Endodermal cell (in vitro differentiated cells): Measurements from ENCODE around the gene PRDX1. TPM values are rescaled to one million over a fixed set of nuclear protein-coding genes. Genes with fewer than 3 reads are reported as not detected.

ENCODE experiments used
- DNase-seq: peaks from one replicate; pipeline ENCODE4 v3.0.0-alpha.2; 2017
- H3K27ac ChIP-seq: 2 replicates; pipeline ENCODE4 v1.5.1; 2013; ENCODE audit warnings: mild to moderate bottlenecking, low read depth, low read length, moderate library complexity
- H3K27me3 ChIP-seq: 2 replicates; pipeline ENCODE4 v1.6.1; 2013; ENCODE audit warnings: mild to moderate bottlenecking, low read length, moderate library complexity; ENCODE audit not compliant: insufficient read depth, control insufficient read depth, poor library complexity, severe bottlenecking
- H3K36me3 ChIP-seq: 2 replicates; pipeline ENCODE4 v1.7.0; 2013; ENCODE audit warnings: mild to moderate bottlenecking, low read length, moderate library complexity; ENCODE audit not compliant: control insufficient read depth, insufficient read depth
- H3K4me1 ChIP-seq: one replicate; pipeline ENCODE4 v1.7.0; 2013; ENCODE audit warnings: low read length; ENCODE audit not compliant: control insufficient read depth, insufficient read depth
- H3K4me3 ChIP-seq: 2 replicates; pipeline ENCODE4 v1.5.1; 2013; ENCODE audit warnings: mild to moderate bottlenecking, low read length, moderate library complexity
- H3K9ac ChIP-seq: 2 replicates; pipeline ENCODE4 v1.6.1; 2013; ENCODE audit warnings: mild to moderate bottlenecking, low read length, moderate library complexity; ENCODE audit not compliant: poor library complexity, severe bottlenecking; ENCODE audit errors: extremely low read depth
- H3K9me3 ChIP-seq: 2 replicates; pipeline ENCODE4 v1.6.1; 2013; ENCODE audit warnings: mild to moderate bottlenecking, low read length, moderate library complexity; ENCODE audit not compliant: control insufficient read depth
- H3K27ac Mint-ChIP-seq: 2 replicates; pipeline ENCODE4 v1.8.0; 2020; ENCODE audit warnings: mixed read lengths
- H3K27me3 Mint-ChIP-seq: 2 replicates; pipeline ENCODE4 v1.8.0; 2021; ENCODE audit warnings: mild to moderate bottlenecking, mixed read lengths; ENCODE audit not compliant: insufficient read depth
- H3K36me3 Mint-ChIP-seq: 2 replicates; pipeline ENCODE4 v1.8.0; 2020; ENCODE audit warnings: low read depth, mixed read lengths
- H3K4me1 Mint-ChIP-seq: 2 replicates; pipeline ENCODE4 v1.8.0; 2020; ENCODE audit warnings: mixed read lengths
- H3K4me3 Mint-ChIP-seq: 2 replicates; pipeline ENCODE4 v1.8.0; 2020; ENCODE audit warnings: mild to moderate bottlenecking, moderate library complexity, mixed read lengths
- H3K9me3 Mint-ChIP-seq: 2 replicates; pipeline ENCODE4 v1.8.0; 2020; ENCODE audit warnings: mild to moderate bottlenecking, mixed read lengths
- WGBS, 2 experiments: methylation state at CpG; one replicate each; pipeline versions ENCODE4 v1.1.5 to v1.1.7; 2013; ENCODE audit warnings: missing lambda C conversion rate in 2 of 2, mixed read lengths in 1 of 2; ENCODE audit not compliant: insufficient coverage in 1 of 2, insufficient read length in 1 of 2; 5-methylcytosine and 5-hydroxymethylcytosine counted together
- total RNA-seq, 2 donors: library from RNA; stranded (reverse); fragmentation: NEBNext Ultra II Directional in 1 of 2; extraction: Animal tissue kit (Norgen Biotek cat#: 25700) in 1 of 2; gene quantifications; 2 replicates in 1 of 2; 3 replicates in 1 of 2; pipeline ENCODE4 v1.2.1, GENCODE V29; 2021
- TF ChIP-seq, protein P1 (sequence below): fragments of 200-600 bp; sonication (generic); conservative IDR thresholded peaks from 2 replicates; pipeline ENCODE4 v1.5.0; 2021; ENCODE audit warnings: antibody characterized with exemption, mild to moderate bottlenecking

Gene PRDX1
- total RNA-seq, 2 donors from 2014 or later: 872 to 949 TPM

- TF ChIP-seq, protein P1, sequence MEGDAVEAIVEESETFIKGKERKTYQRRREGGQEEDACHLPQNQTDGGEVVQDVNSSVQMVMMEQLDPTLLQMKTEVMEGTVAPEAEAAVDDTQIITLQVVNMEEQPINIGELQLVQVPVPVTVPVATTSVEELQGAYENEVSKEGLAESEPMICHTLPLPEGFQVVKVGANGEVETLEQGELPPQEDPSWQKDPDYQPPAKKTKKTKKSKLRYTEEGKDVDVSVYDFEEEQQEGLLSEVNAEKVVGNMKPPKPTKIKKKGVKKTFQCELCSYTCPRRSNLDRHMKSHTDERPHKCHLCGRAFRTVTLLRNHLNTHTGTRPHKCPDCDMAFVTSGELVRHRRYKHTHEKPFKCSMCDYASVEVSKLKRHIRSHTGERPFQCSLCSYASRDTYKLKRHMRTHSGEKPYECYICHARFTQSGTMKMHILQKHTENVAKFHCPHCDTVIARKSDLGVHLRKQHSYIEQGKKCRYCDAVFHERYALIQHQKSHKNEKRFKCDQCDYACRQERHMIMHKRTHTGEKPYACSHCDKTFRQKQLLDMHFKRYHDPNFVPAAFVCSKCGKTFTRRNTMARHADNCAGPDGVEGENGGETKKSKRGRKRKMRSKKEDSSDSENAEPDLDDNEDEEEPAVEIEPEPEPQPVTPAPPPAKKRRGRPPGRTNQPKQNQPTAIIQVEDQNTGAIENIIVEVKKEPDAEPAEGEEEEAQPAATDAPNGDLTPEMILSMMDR: no peak
- H3K27ac Mint-ChIP-seq: no peak overlapping the region
- WGBS, 2 experiments: 94 to 100% methylated on average over 2 to 4 of the region's 4 CpGs
- peaks cover 3% of the 10 kb centered on the region for H3K4me1 Mint-ChIP-seq
- no peaks in the 10 kb centered on the region for H3K27me3 Mint-ChIP-seq
- no peak for DNase-seq
- no peak overlapping the region for H3K4me3 Mint-ChIP-seq
- H3K4me1 ChIP-seq: no peaks in the 10 kb centered on the region
- no peak overlapping the region for H3K27ac ChIP-seq
- no peaks in the 10 kb centered on the region for H3K36me3 Mint-ChIP-seq
- no peaks in the 10 kb centered on the region for H3K9me3 Mint-ChIP-seq
- H3K36me3 ChIP-seq: no peaks in the 10 kb centered on the region
- no peaks in the 10 kb centered on the region for H3K9me3 ChIP-seq
- H3K27me3 ChIP-seq: no peaks in the 10 kb centered on the region
- H3K9ac ChIP-seq: no peak overlapping the region
- no peak overlapping the region for H3K4me3 ChIP-seq
Observed at GRCh38 chr1:45542591-45542990, 20.9 kb upstream of the PRDX1 start.

DNA sequence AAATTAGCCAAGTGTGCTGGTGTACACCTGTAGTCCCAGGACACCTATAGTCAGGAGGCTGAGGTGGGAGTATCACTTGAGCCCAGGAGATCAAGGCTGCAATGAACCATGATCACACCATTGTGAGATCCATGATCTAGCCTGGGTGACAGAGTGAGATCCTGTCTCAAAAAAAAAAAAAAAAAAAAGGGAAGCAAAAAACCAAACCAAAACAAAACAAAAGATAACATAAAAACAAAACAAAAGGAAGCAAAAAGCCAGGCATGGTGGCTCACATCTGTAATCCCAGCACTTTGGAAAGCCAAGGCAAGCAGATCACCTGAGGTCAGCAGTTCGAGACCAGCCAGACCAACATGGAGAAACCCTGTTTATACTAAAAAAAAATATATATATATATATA, 19.5 kb upstream of the PRDX1 start:
- H3K27ac ChIP-seq: no peak overlapping the region
- Mint-ChIP-seq H3K4me1 (peaks cover 7% of the 10 kb centered on the region), H3K27me3 (no peaks in the 10 kb centered on the region), H3K36me3 (no peaks in the 10 kb centered on the region), H3K9me3 (no peaks in the 10 kb centered on the region), H3K4me3 (no peak overlapping the region), H3K27ac (no peak overlapping the region)
- no peak overlapping the region for H3K4me3 ChIP-seq
- no peak for DNase-seq
- H3K9ac ChIP-seq: no peak overlapping the region
- no peaks in the 10 kb centered on the region for H3K27me3 ChIP-seq
- H3K36me3 ChIP-seq: no peaks in the 10 kb centered on the region
- H3K4me1 ChIP-seq: no peaks in the 10 kb centered on the region
- WGBS, 2 experiments: 100% methylated on average over 1 of the region's 1 CpG; no CpG with 5 or more reads in 1 of the 2 experiments
- TF ChIP-seq, protein P1: no peak
- no peaks in the 10 kb centered on the region for H3K9me3 ChIP-seq

GRCh38 chr1:45536886-45537285, 15.2 kb upstream of the PRDX1 start:
- 67 to 68% methylated on average over 4 of the region's 4 CpGs for WGBS, 2 experiments
- H3K4me3 ChIP-seq: no peak overlapping the region
- no peaks in the 10 kb centered on the region for H3K36me3 ChIP-seq
- Mint-ChIP-seq H3K9me3 (no peaks in the 10 kb centered on the region), H3K27ac (no peak overlapping the region), H3K27me3 (peaks cover 2% of the 10 kb centered on the region), H3K36me3 (no peaks in the 10 kb centered on the region), H3K4me3 (no peak overlapping the region), H3K4me1 (peaks cover 4% of the 10 kb centered on the region)
- TF ChIP-seq, protein P1: no peak
- H3K27me3 ChIP-seq: no peaks in the 10 kb centered on the region
- no peak overlapping the region for H3K27ac ChIP-seq
- no peaks in the 10 kb centered on the region for H3K4me1 ChIP-seq
- no peak overlapping the region for H3K9ac ChIP-seq
- H3K9me3 ChIP-seq: no peaks in the 10 kb centered on the region
- DNase-seq: no peak
